Adipose tissue (tissue), 3 donors: ENCODE results near the gene IFT52. TPM values are rescaled to one million over a fixed set of nuclear protein-coding genes. Genes with fewer than 3 reads are reported as not detected.

Source experiments
- H3K27ac ChIP-seq: one replicate; pipeline ENCODE4 v1.5.1; 2013; ENCODE audit warnings: low read depth, low read length
- WGBS, 3 donors: extraction: QIAGEN DNeasy Blood & Tissue Kit; methylation state at CpG; one replicate each; pipeline ENCODE4 v1.1.7; 2013; 5-methylcytosine and 5-hydroxymethylcytosine counted together
- polyA plus RNA-seq, 3 donors: library from polyadenylated mRNA; stranded (reverse); fragments of 200-250 nt; gene quantifications; one replicate each; pipeline ENCODE4 v1.2.3, GENCODE V29; 2013
- donor health status: healthy with polysubstance abuse.
- donor health status: Bipolar disorder and iron deficiency.
- donor health status: healthy.

The IFT52 gene
- polyA plus RNA-seq, 3 donors, result 11.5 to 34.6 (median 16.6) TPM

GRCh38 chr20:43667341-43668132 is 76.8 kb downstream of the IFT52 start:
- WGBS, 3 donors, result 5 to 9% (median 6%) methylated on average over 33 to 34 of the region's 34 CpGs
- H3K27ac ChIP-seq, result no peak overlapping the region

GRCh38 chr20:43669332-43669731 is 78.6 kb downstream of the IFT52 start:
- no peak overlapping the region for H3K27ac ChIP-seq
- WGBS, 3 donors, result 67 to 88% (median 68%) methylated on average over 3 of the region's 3 CpGs

GRCh38 chr20:43670423-43670822 is 79.7 kb downstream of the IFT52 start:
- H3K27ac ChIP-seq, result no peak overlapping the region
- 84 to 92% (median 91%) methylated on average over 2 of the region's 2 CpGs for WGBS, 3 donors

- WGBS, 3 donors, result 93 to 97% (median 97%) methylated on average over 5 of the region's 5 CpGs
- no peak overlapping the region for H3K27ac ChIP-seq
Measured at GRCh38 chr20:43676368-43676767, 85.6 kb downstream of the IFT52 start.

GRCh38 chr20:43680981-43681380 is 90.2 kb downstream of the IFT52 start:
- no peak overlapping the region for H3K27ac ChIP-seq
- WGBS, 3 donors, result 71 to 82% (median 71%) methylated on average over 7 of the region's 7 CpGs

- WGBS, 3 donors, result 33 to 77% (median 73%) methylated on average over 8 of the region's 8 CpGs
- H3K27ac ChIP-seq, result no peak overlapping the region
Measured at GRCh38 chr20:43681468-43681942, 90.8 kb downstream of the IFT52 start.

- 30 to 68% (median 50%) methylated on average over 2 of the region's 2 CpGs for WGBS, 3 donors
Measured at GRCh38 chr20:43681991-43682410, 91.3 kb downstream of the IFT52 start.

GRCh38 chr20:43682446-43682845 is 91.7 kb downstream of the IFT52 start:
- H3K27ac ChIP-seq, result no peak overlapping the region
- WGBS, 3 donors, result 72 to 94% (median 92%) methylated on average over 9 of the region's 9 CpGs

More at GRCh38 chr20:43681991-43682410, 91.3 kb downstream of the IFT52 start:
- H3K27ac ChIP-seq, result no peak overlapping the region

GRCh38 chr20:43686820-43687219 is 96.1 kb downstream of the IFT52 start:
- H3K27ac ChIP-seq, result no peak overlapping the region
- 92 to 93% (median 93%) methylated on average over 13 of the region's 13 CpGs for WGBS, 3 donors

- WGBS, 3 donors, result 90 to 97% (median 95%) methylated on average over 4 of the region's 4 CpGs
- no peak overlapping the region for H3K27ac ChIP-seq
Measured at GRCh38 chr20:43689165-43689564, 98.4 kb downstream of the IFT52 start.

- H3K27ac ChIP-seq, result no peak overlapping the region
- WGBS, 3 donors, result 74 to 91% (median 88%) methylated on average over 9 of the region's 9 CpGs
Measured at GRCh38 chr20:43690943-43691598, 100.3 kb downstream of the IFT52 start.

GRCh38 chr20:43691928-43692524 is 101.3 kb downstream of the IFT52 start:
- 75 to 92% (median 89%) methylated on average over 5 of the region's 5 CpGs for WGBS, 3 donors
- H3K27ac ChIP-seq, result no peak overlapping the region

- H3K27ac ChIP-seq, result no peak overlapping the region
- 91 to 97% (median 96%) methylated on average over 3 of the region's 3 CpGs for WGBS, 3 donors
Measured at GRCh38 chr20:43694763-43695162, 104.0 kb downstream of the IFT52 start.

GRCh38 chr20:43695571-43695970 is 104.8 kb downstream of the IFT52 start:
- 94% methylated on average over 8 of the region's 8 CpGs for WGBS, 3 donors
- H3K27ac ChIP-seq, result no peak overlapping the region

Other genes starting within 250 kb of the IFT52 start
- 10 to 100 TPM; 48.9 to 85.4 (median 54.7) TPM for gene SRSF6, start 133.0 kb upstream of the IFT52 start, polyA plus RNA-seq
- 1 to 10 TPM; 2.2 to 5.1 (median 2.9) TPM for gene L3MBTL1, start 83.2 kb upstream of the IFT52 start, polyA plus RNA-seq
- 10 to 100 TPM; 12.0 to 16.5 (median 13.2) TPM for gene SGK2, start 31.9 kb upstream of the IFT52 start, polyA plus RNA-seq
- 1 to 10 TPM in 1 of 3 donors, under 1 TPM in 2; 0.39 to 5.5 (median 0.67) TPM for gene MYBL2, start 76.2 kb downstream of the IFT52 start, polyA plus RNA-seq
- not detected for gene GTSF1L, start 136.1 kb downstream of the IFT52 start, polyA plus RNA-seq